Uterus (tissue), 4 donors: ENCODE measurements around the gene ECHDC1. TPM values are rescaled to one million over a fixed set of nuclear protein-coding genes. Genes with fewer than 3 reads are reported as not detected.
"Not testable (repeated sequence)": the region's sequence is repeated elsewhere in the genome, so short reads cannot be mapped to it uniquely, and the experiment has no call there.

ENCODE experiments used
- DNase-seq, 2 donors: peaks; one replicate each; pipeline ENCODE4 v3.0.0-alpha.2; 2019 to 2020
- H3K27ac ChIP-seq, 2 donors: fragments of 200-600 bp; sonication (generic); 1 replicate in 1 of 2; 2 replicates in 1 of 2; pipeline ENCODE4 v1.5.1; 2016 to 2018
- H3K27me3 ChIP-seq, 2 donors: fragments of 200-600 bp; sonication (generic); one replicate each; pipeline ENCODE4 v1.5.1; 2018 to 2019; ENCODE audit warnings: control low read depth in 1 of 2
- H3K36me3 ChIP-seq, 2 donors: fragments of 200-600 bp; sonication (generic); one replicate each; pipeline ENCODE4 v1.5.1; 2019; ENCODE audit warnings: control low read depth in 1 of 2
- H3K4me1 ChIP-seq, 2 donors: fragments of 200-600 bp; sonication (generic); one replicate each; pipeline ENCODE4 v1.5.1; 2018 to 2019; ENCODE audit warnings: control low read depth in 1 of 2
- H3K4me3 ChIP-seq, 2 donors: fragments of 200-600 bp; sonication (generic); 1 replicate in 1 of 2; 2 replicates in 1 of 2; pipeline ENCODE4 v1.5.1; 2018 to 2019; ENCODE audit warnings: mild to moderate bottlenecking in 1 of 2
- H3K9me3 ChIP-seq, 2 donors: fragments of 200-600 bp; sonication (generic); one replicate each; pipeline ENCODE4 v1.5.1; 2019; ENCODE audit warnings: control low read depth in 1 of 2
- CTCF ChIP-seq, 4 experiments: fragments of 200-600 bp in 2 of 4; fragments of 450-650 bp in 2 of 4; sonication (generic) in 2 of 4; IDR thresholded peaks; one replicate each; pipeline ENCODE4 v1.5.1; 2016 to 2019; ENCODE audit warnings: antibody characterized with exemption in 4 of 4, mild to moderate bottlenecking in 2 of 4, moderate library complexity in 1 of 4
- POLR2A ChIP-seq, 2 donors: fragments of 450-650 bp; IDR thresholded peaks; one replicate each; pipeline ENCODE4 v1.6.1; 2016; ENCODE audit warnings: antibody characterized with exemption in 2 of 2, mild to moderate bottlenecking in 1 of 2, moderate library complexity in 1 of 2
- intact Hi-C: fragments of 100-400 bp; cut with DNase I; formaldehyde crosslinking; loops from one replicate; pipeline ENCODE4 v1.15.1; 2023; ENCODE audit warnings: low total_unique reads
- total RNA-seq, 4 donors: library from RNA; depleted of rRNA in 3 of 4; stranded (reverse); fragments of >200 nt in 3 of 4; gene quantifications; one replicate each; pipeline versions ENCODE4 v1.1.0 to v1.2.4, GENCODE V29; 2014 to 2023
- donor health status: DM: yes; HTN: yes; CAD: no.

ECHDC1 gene
- total RNA-seq, 4 donors from 2014 or later = 7.4 to 109 (median 18.5) TPM

GRCh38 chr6:127385668-127386430 is 42.4 kb upstream of the ECHDC1 start:
- Histone ChIP-seq H3K4me3 (no peak overlapping the region), H3K27me3 (no peaks in the 10 kb centered on the region), H3K4me1 (peaks cover 0 to 1% of the 10 kb centered on the region in 2 donors), H3K27ac (no peak overlapping the region), H3K36me3 (no peaks in the 10 kb centered on the region), H3K9me3 (no peaks in the 10 kb centered on the region)
- TF ChIP-seq POLR2A (IDR thresholded peaks at IDR 0.05) = no peak
- TF ChIP-seq CTCF (IDR thresholded peaks at IDR 0.05) = no peak
- intact Hi-C loops = no loop called here
- DNase-seq = no peak

GRCh38 chr6:127384848-127385247 is 41.4 kb upstream of the ECHDC1 start:
- DNase-seq, H3K9me3 ChIP-seq, H3K4me3 ChIP-seq, intact Hi-C loops, H3K27ac ChIP-seq, H3K4me1 ChIP-seq, H3K27me3 ChIP-seq, H3K36me3 ChIP-seq: not testable (repeated sequence)

DNA sequence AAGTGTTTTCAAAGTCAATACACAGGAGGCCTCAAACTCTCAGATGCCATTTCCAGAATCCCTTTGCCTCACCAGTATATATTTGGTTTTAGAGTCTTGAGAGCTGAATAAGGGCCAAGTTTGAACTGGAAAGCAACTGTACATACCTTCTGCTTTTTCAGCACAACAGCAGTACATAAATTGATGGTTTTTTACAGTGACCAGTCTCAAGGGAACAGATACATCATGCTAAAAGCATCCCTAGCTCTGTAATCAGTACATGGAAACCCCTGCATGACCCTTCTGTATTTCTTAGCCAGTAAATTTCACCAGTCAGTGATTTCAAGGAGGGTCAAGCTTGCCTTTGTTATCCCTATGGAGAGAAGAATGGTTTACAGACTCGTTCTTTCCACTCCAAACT is 40.6 kb upstream of the ECHDC1 start:
- Histone ChIP-seq H3K36me3 (no peaks in the 10 kb centered on the region), H3K9me3 (no peaks in the 10 kb centered on the region), H3K4me3 (no peak overlapping the region), H3K4me1 (no peaks in the 10 kb centered on the region), H3K27me3 (no peaks in the 10 kb centered on the region), H3K27ac (no peak overlapping the region)
- TF ChIP-seq CTCF (IDR thresholded peaks at IDR 0.05) (no peak), POLR2A (IDR thresholded peaks at IDR 0.05) (no peak)
- no peak for DNase-seq
- intact Hi-C loops = no loop called here

GRCh38 chr6:127382413-127382812 is 39.0 kb upstream of the ECHDC1 start:
- intact Hi-C loops = no loop called here
- Histone ChIP-seq H3K36me3 (no peaks in the 10 kb centered on the region), H3K4me3 (no peak overlapping the region), H3K9me3 (no peaks in the 10 kb centered on the region), H3K27me3 (no peaks in the 10 kb centered on the region), H3K27ac (no peak overlapping the region), H3K4me1 (no peaks in the 10 kb centered on the region)
- no peak for TF ChIP-seq POLR2A (IDR thresholded peaks at IDR 0.05)
- TF ChIP-seq CTCF (IDR thresholded peaks at IDR 0.05) = no peak
- no peak for DNase-seq

DNA sequence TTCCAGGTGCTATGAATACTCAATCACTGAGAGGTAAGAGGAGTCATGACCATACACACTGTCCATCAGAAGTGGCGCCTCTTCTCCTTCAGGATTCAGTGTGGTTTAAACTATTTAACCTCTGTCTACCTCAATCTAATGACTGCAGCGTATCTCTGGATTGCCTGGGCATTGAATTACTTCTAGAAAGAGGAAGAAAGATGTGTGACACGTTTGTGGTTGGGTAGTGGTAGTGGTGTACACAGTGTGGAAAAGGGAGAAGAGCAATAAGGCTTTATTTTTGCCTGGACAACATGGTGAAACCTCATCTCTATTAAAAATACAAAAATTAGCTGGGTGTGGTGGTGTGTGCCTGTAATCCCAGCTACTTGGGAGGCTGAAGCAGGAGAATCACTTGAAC is 38.0 kb upstream of the ECHDC1 start:
- no peaks in the 10 kb centered on the region for H3K27me3 ChIP-seq
- intact Hi-C loops = no loop called here

More for the DNA sequence above, 38.0 kb upstream of the ECHDC1 start:
- Histone ChIP-seq H3K36me3 (no peaks in the 10 kb centered on the region), H3K9me3 (no peaks in the 10 kb centered on the region), H3K4me1 (no peaks in the 10 kb centered on the region), H3K27ac (no peak overlapping the region), H3K4me3 (no peak overlapping the region)
- no peak for TF ChIP-seq CTCF (IDR thresholded peaks at IDR 0.05)
- no peak for TF ChIP-seq POLR2A (IDR thresholded peaks at IDR 0.05)
- no peak for DNase-seq
